Measurements from ENCODE around the gene GRK2.
"Not testable (repeated sequence)": the region's sequence is repeated elsewhere in the genome, so short reads cannot be mapped to it uniquely, and the experiment has no call there.

The GRK2 gene

GRCh38 chr11:67317205-67317887 lies 51.1 kb downstream of the GRK2 start:
- DNase-seq = peak; percentile 82

- DNase-seq = no peak
Measured at GRCh38 chr11:67317888-67318555, 51.7 kb downstream of the GRK2 start.

GRCh38 chr11:67318876-67319275 lies 52.6 kb downstream of the GRK2 start:
- DNase-seq = not testable (repeated sequence)

GRCh38 chr11:67320011-67320410 lies 53.7 kb downstream of the GRK2 start:
- DNase-seq = no peak

- no peak for DNase-seq
Measured at GRCh38 chr11:67320691-67321090, 54.4 kb downstream of the GRK2 start.

GRCh38 chr11:67321313-67321871 lies 55.1 kb downstream of the GRK2 start:
- DNase-seq = no peak

GRCh38 chr11:67322049-67322448 lies 55.8 kb downstream of the GRK2 start:
- DNase-seq = no peak

GRCh38 chr11:67323526-67323925 lies 57.3 kb downstream of the GRK2 start:
- DNase-seq = no peak

GRCh38 chr11:67332081-67332691 lies 65.9 kb downstream of the GRK2 start:
- DNase-seq = no peak

Data from DMS 273 treated with DMSO at 0.1 percent for 48 hours (cell line).